ENCODE results near the gene TXNDC2. TPM values are rescaled to one million over a fixed set of nuclear protein-coding genes. Genes with fewer than 3 reads are reported as not detected.

TXNDC2 gene
- total and polyA plus RNA-seq, 9 of the 15 experiments (the other 6 are each of a cell fraction or from before 2014, with no cell fraction given), result 1.2 to 4.9 (median 2.3) TPM

DNA sequence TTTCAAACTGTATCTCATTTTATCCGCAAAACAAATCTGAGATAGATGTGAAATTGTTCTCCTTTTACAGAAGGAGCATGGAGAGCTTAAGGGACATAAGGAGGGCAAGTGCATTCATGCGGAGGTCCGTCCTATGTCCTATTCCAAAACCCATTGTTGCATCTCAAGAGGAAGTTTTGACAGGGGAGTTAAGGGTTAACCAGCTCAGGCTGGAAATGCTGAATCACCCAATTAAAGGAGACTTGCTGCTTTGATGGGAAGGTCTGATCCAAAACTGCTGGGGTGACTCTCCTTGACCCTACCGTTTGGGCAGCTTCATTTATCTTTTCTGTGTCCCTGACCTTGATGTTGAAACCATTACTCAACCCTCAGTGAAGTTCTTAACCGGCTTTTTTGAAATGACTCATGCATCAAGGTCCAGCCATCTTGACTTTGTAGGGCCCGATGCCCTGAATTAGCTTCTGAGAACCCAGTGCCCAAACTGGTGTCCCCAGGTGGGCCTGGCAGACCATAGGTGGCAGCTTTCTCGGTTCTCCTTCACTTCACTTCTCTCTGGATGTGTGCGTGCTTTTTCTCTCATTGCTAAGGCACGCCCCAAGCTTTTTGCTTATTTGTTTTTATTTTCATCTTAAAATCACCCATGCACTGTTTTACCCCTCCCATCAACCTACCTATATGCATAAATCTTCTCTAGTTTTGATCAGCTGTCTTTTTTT, 15.9 kb upstream of the TXNDC2 start (continued):
- TF ChIP-seq SMAD4 (CRISPR knock-in tag; conservative IDR thresholded peaks at IDR 0.05) (peak; percentile 87), RBFOX2 (IDR thresholded peaks at IDR 0.05; ENCODE audit: low read depth, low read length) (peak; percentile 35), ZNF316 (IDR thresholded peaks at IDR 0.05) (peak; percentile 100), RAD21 (CRISPR knock-in tag; conservative IDR thresholded peaks at IDR 0.05 in 1 of 2, IDR thresholded peaks at IDR 0.05 in 1 of 2) (peak in 1 of 2 experiments; percentile 47; a peak in 3 of 4 replicates), COPS2 (conservative IDR thresholded peaks at IDR 0.05) (no peak), YY1 (IDR thresholded peaks at IDR 0.05; ENCODE audit: borderline replicate concordance in 1 of 3, control insufficient read depth in 1 of 3, extremely low read depth in 1 of 3, insufficient read depth in 3 of 3, insufficient read length in 1 of 3, insufficient replicate concordance in 2 of 3, low read depth in 1 of 3, low read length in 2 of 3) (peak; percentile 52 to 95 (median 81)), TBP (optimal IDR thresholded peaks at IDR 0.05; ENCODE audit: low read depth, low read length) (peak; percentile 49), TAF1 (IDR thresholded peaks at IDR 0.05; ENCODE audit: control insufficient read depth, extremely low read depth, insufficient read depth, low read length, severe bottlenecking) (peak; percentile 69), SAP30 (IDR thresholded peaks at IDR 0.05; ENCODE audit: borderline replicate concordance, insufficient read depth, low read depth, low read length, poor library complexity, severe bottlenecking) (no peak), MAZ (CRISPR knock-in tag; conservative IDR thresholded peaks at IDR 0.05 in 1 of 2, IDR thresholded peaks at IDR 0.05 in 1 of 2) (peak; percentile 28 to 43; a peak in 3 of 4 replicates), BACH1 (tag; IDR thresholded peaks at IDR 0.05) (peak; percentile 98), EP300 (IDR thresholded peaks at IDR 0.05; ENCODE audit: low read length) (peak; percentile 99), SMAD3 (CRISPR knock-in tag; conservative IDR thresholded peaks at IDR 0.05) (peak; percentile 50; the same call in 1 of the 2 replicates), ZNF589 (CRISPR knock-in tag; IDR thresholded peaks at IDR 0.05; ENCODE audit: low read depth) (peak; percentile 83; the same call in 1 of the 2 replicates), TBL1XR1 (IDR thresholded peaks at IDR 0.05; ENCODE audit: low read length in 2 of 2) (peak; percentile 42 to 95), ZNF583 (CRISPR knock-in tag; IDR thresholded peaks at IDR 0.05) (peak; percentile 90), TCF3 (CRISPR knock-in tag; IDR thresholded peaks at IDR 0.05) (peak; percentile 74), POLR2AphosphoS5 (IDR thresholded peaks at IDR 0.05; ENCODE audit: control insufficient read depth, insufficient read depth, low read depth, low read length) (peak; percentile 54; the same call in 1 of the 2 replicates), ZFP91 (CRISPR knock-in tag; IDR thresholded peaks at IDR 0.05) (peak; percentile 93), ZNF311 (CRISPR knock-in tag; IDR thresholded peaks at IDR 0.05) (peak; percentile 77), PCBP2 (IDR thresholded peaks at IDR 0.05; ENCODE audit: low read depth, low read length, poor library complexity, severe bottlenecking) (no peak), SMC3 (conservative IDR thresholded peaks at IDR 0.05; ENCODE audit: insufficient read depth, low read depth, low read length) (0 out of 2 replicates have a peak, but pooled peaks have one; percentile 16), FOSL1 (tag; conservative IDR thresholded peaks at IDR 0.05) (peak; percentile 99)
- TF ChIP-seq, protein P1, sequence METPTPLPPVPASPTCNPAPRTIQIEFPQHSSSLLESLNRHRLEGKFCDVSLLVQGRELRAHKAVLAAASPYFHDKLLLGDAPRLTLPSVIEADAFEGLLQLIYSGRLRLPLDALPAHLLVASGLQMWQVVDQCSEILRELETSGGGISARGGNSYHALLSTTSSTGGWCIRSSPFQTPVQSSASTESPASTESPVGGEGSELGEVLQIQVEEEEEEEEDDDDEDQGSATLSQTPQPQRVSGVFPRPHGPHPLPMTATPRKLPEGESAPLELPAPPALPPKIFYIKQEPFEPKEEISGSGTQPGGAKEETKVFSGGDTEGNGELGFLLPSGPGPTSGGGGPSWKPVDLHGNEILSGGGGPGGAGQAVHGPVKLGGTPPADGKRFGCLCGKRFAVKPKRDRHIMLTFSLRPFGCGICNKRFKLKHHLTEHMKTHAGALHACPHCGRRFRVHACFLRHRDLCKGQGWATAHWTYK (CRISPR knock-in tag; IDR thresholded peaks at IDR 0.05), result peak; percentile 71; the same call in 1 of the 2 replicates

All from K562 (cell line).